Smooth muscle cell (in vitro differentiated cells): ENCODE data around the gene JSRP1. TPM values are rescaled to one million over a fixed set of nuclear protein-coding genes. Genes with fewer than 3 reads are reported as not detected.

Experiments used
- DNase-seq: peaks from one replicate; lab custom pipeline; 2025; ENCODE audit not compliant: unreplicated experiment; lab: John Stamatoyannopoulos, UW
- H2AFZ ChIP-seq: fragments of 200-600 bp; sonication (generic); 2 replicates; pipeline ENCODE4 v1.6.0; 2016; ENCODE audit warnings: antibody characterized with exemption, low read depth, mild to moderate bottlenecking
- H3F3A ChIP-seq: fragments of 200-600 bp; sonication (generic); 2 replicates; pipeline ENCODE4 v1.6.0; 2017; ENCODE audit warnings: antibody characterized with exemption, low read depth
- H3K27ac ChIP-seq: fragments of 200-600 bp; sonication (generic); 2 replicates; pipeline ENCODE4 v1.5.1; 2016; ENCODE audit warnings: low read depth, mild to moderate bottlenecking
- H3K27me3 ChIP-seq: fragments of 200-600 bp; sonication (generic); 2 replicates; pipeline ENCODE4 v1.6.1; 2016; ENCODE audit warnings: low read depth, mild to moderate bottlenecking
- H3K36me3 ChIP-seq: fragments of 200-600 bp; sonication (generic); 2 replicates; pipeline ENCODE4 v1.5.1; 2016; ENCODE audit warnings: low read depth
- H3K4me1 ChIP-seq: fragments of 200-600 bp; sonication (generic); 2 replicates; pipeline ENCODE4 v1.5.1; 2016; ENCODE audit warnings: low read depth
- H3K4me2 ChIP-seq: fragments of 200-600 bp; sonication (generic); 2 replicates; pipeline ENCODE4 v1.6.0; 2016; ENCODE audit warnings: mild to moderate bottlenecking
- H3K4me3 ChIP-seq: fragments of 200-600 bp; sonication (generic); 2 replicates; pipeline ENCODE4 v1.5.1; 2016; ENCODE audit warnings: mild to moderate bottlenecking
- H3K79me2 ChIP-seq: fragments of 200-600 bp; sonication (generic); 2 replicates; pipeline ENCODE4 v1.6.0; 2016; ENCODE audit warnings: low read depth, mild to moderate bottlenecking
- H3K9ac ChIP-seq: fragments of 200-600 bp; sonication (generic); 2 replicates; pipeline ENCODE4 v1.6.0; 2016; ENCODE audit warnings: low read depth
- H3K9me3 ChIP-seq: fragments of 200-600 bp; sonication (generic); replicated peaks from 2 replicates; pipeline ENCODE4 v1.5.1; 2016; ENCODE audit warnings: low read depth
- H4K20me1 ChIP-seq: fragments of 200-600 bp; sonication (generic); 2 replicates; pipeline ENCODE4 v1.6.0; 2016; ENCODE audit warnings: low read depth
- WGBS: methylation state at CpG from one replicate; pipeline ENCODE4 v1.1.7; 2016; ENCODE audit warnings: low lambda C conversion rate; 5-methylcytosine and 5-hydroxymethylcytosine counted together
- polyA plus RNA-seq: library from polyadenylated mRNA; unstranded; fragments of >200 nt; fragmentation: Nextera tagmentation; extraction: Ambion mirVana; gene quantifications from 2 replicates; pipeline ENCODE4 v1.2.1, GENCODE V29; 2016
- total RNA-seq: library from RNA; depleted of rRNA; stranded (reverse); fragments of >200 nt; gene quantifications from 2 replicates; pipeline ENCODE4 v1.2.3, GENCODE V29; 2014
- TF ChIP-seq, protein P1 (sequence below): fragments of 200-600 bp; sonication (generic); IDR thresholded peaks from 2 replicates; pipeline ENCODE4 v1.5.1; 2017; ENCODE audit warnings: borderline replicate concordance, mild to moderate bottlenecking, antibody characterized with exemption; ENCODE audit not compliant: insufficient read depth, poor library complexity, severe bottlenecking

JSRP1 gene
- total and polyA plus RNA-seq, 2 experiments from 2014 or later = not detected

DNA sequence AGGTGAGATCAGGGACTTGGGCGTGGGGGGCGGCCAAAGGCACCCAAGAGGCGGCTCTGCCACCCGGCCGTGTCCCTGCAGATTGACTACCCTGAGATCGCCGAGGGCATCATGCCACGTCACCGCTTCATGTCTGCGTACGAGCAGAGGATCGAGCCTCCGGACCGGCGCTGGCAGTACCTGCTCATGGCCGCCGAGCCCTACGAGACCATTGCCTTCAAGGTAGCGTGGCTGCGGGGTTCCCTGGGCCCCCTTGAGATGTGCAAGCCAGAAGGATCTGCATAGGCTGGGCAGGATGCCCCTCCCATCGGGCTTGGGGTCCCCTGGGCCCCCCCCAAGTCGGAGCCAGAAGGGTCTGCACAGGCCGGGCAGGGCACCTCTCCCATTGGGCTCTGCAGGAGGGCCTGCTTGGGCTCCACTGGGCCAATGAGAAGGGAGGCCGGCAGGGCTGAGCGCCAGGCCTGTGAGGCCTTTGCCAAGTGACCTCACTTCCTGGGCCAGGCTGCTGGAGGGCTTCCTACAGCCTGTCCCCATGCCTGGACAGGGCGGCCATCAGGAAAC is 9.3 kb downstream of the JSRP1 start:
- H3K4me1 ChIP-seq = no peaks in the 10 kb centered on the region
- no peaks in the 10 kb centered on the region for H3K36me3 ChIP-seq
- no peak overlapping the region for H2AFZ ChIP-seq
- WGBS = 94% methylated on average over 26 of the region's 26 CpGs
- H3K27ac ChIP-seq = no peak overlapping the region
- no peaks in the 10 kb centered on the region for H3F3A ChIP-seq
- peaks cover 73% of the 10 kb centered on the region for H4K20me1 ChIP-seq
- H3K79me2 ChIP-seq = peaks cover 18% of the 10 kb centered on the region
- H3K9ac ChIP-seq = no peak overlapping the region
- no peak overlapping the region for H3K4me3 ChIP-seq
- peaks cover under 1% of the 10 kb centered on the region for H3K27me3 ChIP-seq
- no peak for DNase-seq
- H3K9me3 ChIP-seq = no peaks in the 10 kb centered on the region
- TF ChIP-seq, protein P1, sequence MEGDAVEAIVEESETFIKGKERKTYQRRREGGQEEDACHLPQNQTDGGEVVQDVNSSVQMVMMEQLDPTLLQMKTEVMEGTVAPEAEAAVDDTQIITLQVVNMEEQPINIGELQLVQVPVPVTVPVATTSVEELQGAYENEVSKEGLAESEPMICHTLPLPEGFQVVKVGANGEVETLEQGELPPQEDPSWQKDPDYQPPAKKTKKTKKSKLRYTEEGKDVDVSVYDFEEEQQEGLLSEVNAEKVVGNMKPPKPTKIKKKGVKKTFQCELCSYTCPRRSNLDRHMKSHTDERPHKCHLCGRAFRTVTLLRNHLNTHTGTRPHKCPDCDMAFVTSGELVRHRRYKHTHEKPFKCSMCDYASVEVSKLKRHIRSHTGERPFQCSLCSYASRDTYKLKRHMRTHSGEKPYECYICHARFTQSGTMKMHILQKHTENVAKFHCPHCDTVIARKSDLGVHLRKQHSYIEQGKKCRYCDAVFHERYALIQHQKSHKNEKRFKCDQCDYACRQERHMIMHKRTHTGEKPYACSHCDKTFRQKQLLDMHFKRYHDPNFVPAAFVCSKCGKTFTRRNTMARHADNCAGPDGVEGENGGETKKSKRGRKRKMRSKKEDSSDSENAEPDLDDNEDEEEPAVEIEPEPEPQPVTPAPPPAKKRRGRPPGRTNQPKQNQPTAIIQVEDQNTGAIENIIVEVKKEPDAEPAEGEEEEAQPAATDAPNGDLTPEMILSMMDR = no peak
- no peak overlapping the region for H3K4me2 ChIP-seq

DNA sequence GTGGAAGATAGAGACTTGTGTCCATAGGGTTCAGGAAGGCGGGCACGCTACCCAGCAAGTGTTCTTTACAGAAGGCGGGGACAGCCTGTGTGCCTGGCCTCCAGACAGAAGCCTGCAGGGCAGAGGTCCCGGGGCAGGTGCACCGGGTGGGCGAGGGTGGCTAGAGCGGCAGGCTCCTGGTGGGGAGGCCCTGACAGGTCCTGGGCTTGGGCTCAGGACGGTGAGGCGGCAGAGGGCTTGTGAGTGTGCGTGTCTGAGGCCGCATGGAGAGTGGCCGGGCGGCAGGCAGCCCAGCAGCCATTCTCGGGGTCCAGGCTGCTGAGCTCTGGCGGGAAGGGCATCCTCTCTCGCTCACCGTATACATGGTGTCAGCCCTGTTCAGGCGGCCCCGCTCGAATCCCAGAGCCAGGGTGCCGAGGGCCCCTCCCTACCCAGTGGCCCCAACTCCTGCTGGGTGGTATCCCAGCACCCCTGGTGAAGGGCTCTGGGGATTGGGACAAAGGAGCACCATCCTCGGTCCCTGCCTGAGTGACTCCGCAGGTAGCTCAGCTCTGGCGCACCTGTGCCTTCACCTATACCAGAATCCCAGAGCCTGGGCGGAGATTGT is 10.1 kb downstream of the JSRP1 start:
- Histone ChIP-seq H3K27ac (no peak overlapping the region), H4K20me1 (peaks cover 80% of the 10 kb centered on the region), H3K36me3 (no peaks in the 10 kb centered on the region), H3K4me1 (no peaks in the 10 kb centered on the region), H2AFZ (no peak overlapping the region), H3K79me2 (peaks cover 25% of the 10 kb centered on the region), H3K9ac (no peak overlapping the region), H3K4me3 (no peak overlapping the region), H3K27me3 (no peaks in the 10 kb centered on the region), H3K4me2 (no peak overlapping the region), H3F3A (no peaks in the 10 kb centered on the region), H3K9me3 (no peaks in the 10 kb centered on the region)
- 94% methylated on average over 20 of the region's 25 CpGs for WGBS
- no peak for DNase-seq
- TF ChIP-seq, protein P1 = no peak

DNA sequence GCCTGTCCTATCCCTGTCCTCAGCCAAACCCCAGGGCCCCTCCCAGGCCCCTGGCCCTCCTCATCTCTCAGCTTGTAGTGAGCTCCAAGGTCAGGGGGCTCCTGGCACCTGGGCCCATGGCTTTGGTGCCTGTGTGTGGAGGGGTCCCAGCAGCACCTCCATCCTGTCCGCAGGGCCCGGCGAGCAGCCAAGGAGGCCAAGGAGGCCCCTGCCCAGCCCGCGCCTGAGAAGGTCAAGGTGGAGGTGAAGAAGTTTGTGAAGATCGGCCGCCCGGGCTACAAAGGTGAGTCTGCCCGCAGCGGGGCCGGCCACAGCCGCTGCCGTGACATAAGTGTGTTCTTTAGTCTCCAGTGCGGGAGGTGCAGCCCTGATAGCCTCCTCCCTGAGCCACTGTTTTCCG is 10.9 kb downstream of the JSRP1 start:
- Histone ChIP-seq H3K9me3 (no peaks in the 10 kb centered on the region), H3K27me3 (no peaks in the 10 kb centered on the region), H3K27ac (no peak overlapping the region), H3K4me3 (no peak overlapping the region), H2AFZ (no peak overlapping the region), H3K4me1 (peaks cover 1% of the 10 kb centered on the region), H3K79me2 (peaks cover 34% of the 10 kb centered on the region), H4K20me1 (peaks cover 89% of the 10 kb centered on the region), H3K4me2 (no peak overlapping the region), H3K36me3 (no peaks in the 10 kb centered on the region), H3K9ac (no peak overlapping the region), H3F3A (no peaks in the 10 kb centered on the region)
- TF ChIP-seq, protein P1 = no peak
- 98% methylated on average over 15 of the region's 15 CpGs for WGBS
- no peak for DNase-seq

DNA sequence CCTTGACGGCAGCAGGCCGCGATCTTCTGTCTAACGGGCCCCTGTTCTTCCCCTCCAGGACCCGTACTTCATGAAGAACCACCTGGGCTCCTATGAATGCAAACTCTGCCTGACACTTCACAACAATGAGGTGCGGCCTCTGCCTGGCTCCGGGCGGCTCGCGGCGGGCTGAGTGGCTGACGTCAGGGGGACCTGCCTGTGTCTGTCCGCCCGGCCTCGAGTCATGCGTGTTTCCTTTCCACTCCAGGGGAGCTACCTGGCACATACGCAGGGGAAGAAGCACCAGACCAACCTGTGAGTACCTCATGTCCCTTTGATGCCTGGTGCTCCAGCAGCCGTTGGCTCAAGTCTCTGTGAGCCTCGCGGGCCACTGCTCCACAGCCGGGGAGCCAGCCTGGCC is 11.7 kb downstream of the JSRP1 start:
- Histone ChIP-seq H3K4me1 (peaks cover 9% of the 10 kb centered on the region), H3K4me2 (no peak overlapping the region), H3K27ac (no peak overlapping the region), H2AFZ (no peak overlapping the region), H3K79me2 (peaks cover 42% of the 10 kb centered on the region), H3K27me3 (no peaks in the 10 kb centered on the region), H3K4me3 (no peak overlapping the region), H3K9ac (no peak overlapping the region), H3F3A (no peaks in the 10 kb centered on the region), H3K9me3 (no peaks in the 10 kb centered on the region), H3K36me3 (no peaks in the 10 kb centered on the region), H4K20me1 (peaks cover 97% of the 10 kb centered on the region)
- no peak for DNase-seq
- 98% methylated on average over 21 of the region's 21 CpGs for WGBS
- TF ChIP-seq, protein P1 = no peak
